Esophagus squamous epithelium (tissue), 4 donors: ENCODE data around the gene GPATCH2L.

Source experiments
- CTCF ChIP-seq, 6 experiments: fragments of 450-650 bp in 4 of 6; fragments of 200-600 bp in 2 of 6; sonication (generic) in 2 of 6; IDR thresholded peaks; one replicate each; pipeline ENCODE4 v1.5.1; 2016 to 2019; ENCODE audit warnings: antibody characterized with exemption in 6 of 6, mild to moderate bottlenecking in 4 of 6, moderate library complexity in 4 of 6
- POLR2A ChIP-seq, 4 donors: fragments of 450-650 bp; IDR thresholded peaks; one replicate each; pipeline ENCODE4 v1.6.1; 2017; ENCODE audit warnings: antibody characterized with exemption in 4 of 4, mild to moderate bottlenecking in 4 of 4, moderate library complexity in 3 of 4

GRCh38 chr14:76112889-76113624 lies 38.7 kb upstream of the GPATCH2L start:
- TF ChIP-seq CTCF (IDR thresholded peaks at IDR 0.05) = no peak
- no peak for TF ChIP-seq POLR2A (IDR thresholded peaks at IDR 0.05)
